SW480 (cell line): ENCODE data around the gene MGARP.
"Not testable (repeated sequence)": the region's sequence is repeated elsewhere in the genome, so short reads cannot be mapped to it uniquely, and the experiment has no call there.

Experiments used
- DNase-seq: peaks from one replicate; pipeline ENCODE4 v3.0.0-alpha.2; 2016; ENCODE audit warnings: low spot score

Gene MGARP

GRCh38 chr4:139295206-139295941, 15.3 kb upstream of the MGARP start:
- peak; percentile 83 for DNase-seq

GRCh38 chr4:139286186-139286698, 6.2 kb upstream of the MGARP start:
- no peak for DNase-seq

- DNase-seq, result no peak
These were observed 2.7 kb upstream of the MGARP start for GRCh38 chr4:139282721-139283075.

- no peak for DNase-seq
These were observed 2.2 kb upstream of the MGARP start for GRCh38 chr4:139282065-139282720.

- no peak for DNase-seq
These were observed 889 bp downstream of the MGARP start for GRCh38 chr4:139278912-139279759.

GRCh38 chr4:139278485-139278884, 1.5 kb downstream of the MGARP start:
- no peak for DNase-seq

- DNase-seq, result no peak
These were observed 4.7 kb downstream of the MGARP start for GRCh38 chr4:139275281-139275735.

- no peak for DNase-seq
These were observed 5.2 kb downstream of the MGARP start for GRCh38 chr4:139274790-139275189.

- no peak for DNase-seq
These were observed 6.2 kb downstream of the MGARP start for GRCh38 chr4:139273835-139274234.

- DNase-seq, result no peak
These were observed 12.7 kb downstream of the MGARP start for GRCh38 chr4:139267301-139267700.

GRCh38 chr4:139266583-139267257, 13.3 kb downstream of the MGARP start:
- peak; percentile 60 for DNase-seq

GRCh38 chr4:139266208-139266582, 13.8 kb downstream of the MGARP start:
- no peak for DNase-seq

GRCh38 chr4:139265654-139266053, 14.4 kb downstream of the MGARP start:
- no peak for DNase-seq

GRCh38 chr4:139256349-139256748, 23.7 kb downstream of the MGARP start:
- DNase-seq, result no peak

GRCh38 chr4:139255581-139255980, 24.4 kb downstream of the MGARP start:
- DNase-seq, result not testable (repeated sequence)

GRCh38 chr4:139253713-139254112, 26.3 kb downstream of the MGARP start:
- DNase-seq, result no peak

GRCh38 chr4:139253046-139253445, 27.0 kb downstream of the MGARP start:
- DNase-seq, result no peak

- no peak for DNase-seq
These were observed 32.3 kb downstream of the MGARP start for GRCh38 chr4:139247700-139248238.

GRCh38 chr4:139247241-139247640, 32.8 kb downstream of the MGARP start:
- no peak for DNase-seq

- DNase-seq, result no peak
These were observed 33.9 kb downstream of the MGARP start for GRCh38 chr4:139246166-139246565.

GRCh38 chr4:139245590-139245989, 34.4 kb downstream of the MGARP start:
- DNase-seq, result no peak
